ENCODE measurements around the gene ADRA2C.

The ADRA2C gene

DNA sequence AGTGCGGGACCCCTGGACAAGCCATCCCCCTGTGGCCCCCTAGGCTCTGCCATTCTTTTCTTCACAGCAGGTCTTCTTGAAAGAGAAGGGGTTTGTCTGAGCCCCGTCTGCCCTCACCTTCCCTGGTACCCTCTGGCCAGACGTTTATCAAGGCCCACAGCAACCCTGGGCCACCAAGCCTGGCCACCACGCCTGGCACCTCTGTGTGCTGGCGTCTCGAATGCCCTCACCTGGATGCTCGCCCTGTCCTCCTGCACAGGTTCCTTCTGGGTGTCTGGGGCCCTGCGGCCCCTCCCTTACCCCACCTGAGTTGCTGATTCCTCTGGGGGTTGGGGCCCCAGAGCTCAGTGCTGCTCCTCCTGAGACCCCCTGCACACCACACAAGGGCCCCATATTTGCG lies 25.1 kb downstream of the ADRA2C start:
- in situ Hi-C loops (cut with HindIII; ENCODE audit: low sequenced_read_pairs): no loop called here

GRCh38 chr4:3791910-3792542 lies 25.8 kb downstream of the ADRA2C start:
- in situ Hi-C loops (cut with HindIII; ENCODE audit: low sequenced_read_pairs): no loop called here

DNA sequence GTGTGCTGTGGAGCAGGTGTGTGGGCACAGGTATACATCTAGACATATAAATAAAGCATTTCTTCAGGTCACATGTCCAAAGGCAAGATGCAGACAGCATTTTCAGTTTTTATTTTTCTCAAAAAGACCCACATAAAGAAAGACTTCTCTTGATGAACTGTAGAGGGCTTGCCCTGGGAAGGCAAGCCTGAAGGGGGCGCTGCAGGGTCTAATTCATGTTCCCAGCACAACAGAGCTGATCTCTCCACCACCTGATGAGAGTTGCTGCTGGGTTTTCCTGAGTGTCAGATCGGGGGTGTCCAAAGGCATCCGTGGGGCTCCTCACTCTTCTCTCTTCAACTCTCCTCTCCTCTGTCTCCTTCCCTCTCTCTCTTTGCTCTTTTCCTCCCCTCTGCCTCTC lies 26.6 kb downstream of the ADRA2C start:
- in situ Hi-C loops (cut with HindIII; ENCODE audit: low sequenced_read_pairs): no loop called here

DNA sequence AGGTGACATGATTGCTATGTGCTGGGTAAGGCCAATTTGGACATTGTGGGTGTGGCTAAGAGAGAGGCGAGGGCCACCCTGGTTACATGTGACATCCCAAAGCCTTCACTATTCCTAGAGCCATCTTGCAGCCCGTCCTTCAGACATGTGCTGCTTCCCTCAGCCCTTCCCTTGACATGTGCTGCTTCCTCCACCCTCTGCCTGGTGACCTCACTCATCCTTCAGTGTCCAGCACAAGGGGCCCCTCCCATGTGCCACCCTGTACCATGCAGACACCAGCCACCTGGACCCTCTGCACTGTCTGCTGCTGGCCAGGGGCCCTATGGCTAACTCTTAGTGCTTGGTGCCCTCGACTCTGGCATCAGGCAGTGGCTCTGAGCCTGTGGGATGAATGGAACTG lies 27.4 kb downstream of the ADRA2C start:
- in situ Hi-C loops (cut with HindIII; ENCODE audit: low sequenced_read_pairs): no loop called here

- in situ Hi-C loops (cut with HindIII; ENCODE audit: low sequenced_read_pairs): loop anchor here (5.0 kb wide), 1 partner anchor 60 kb away; no protein-coding TSS in a partner anchor
Measured at GRCh38 chr4:3796960-3797359, 30.8 kb downstream of the ADRA2C start.

DNA sequence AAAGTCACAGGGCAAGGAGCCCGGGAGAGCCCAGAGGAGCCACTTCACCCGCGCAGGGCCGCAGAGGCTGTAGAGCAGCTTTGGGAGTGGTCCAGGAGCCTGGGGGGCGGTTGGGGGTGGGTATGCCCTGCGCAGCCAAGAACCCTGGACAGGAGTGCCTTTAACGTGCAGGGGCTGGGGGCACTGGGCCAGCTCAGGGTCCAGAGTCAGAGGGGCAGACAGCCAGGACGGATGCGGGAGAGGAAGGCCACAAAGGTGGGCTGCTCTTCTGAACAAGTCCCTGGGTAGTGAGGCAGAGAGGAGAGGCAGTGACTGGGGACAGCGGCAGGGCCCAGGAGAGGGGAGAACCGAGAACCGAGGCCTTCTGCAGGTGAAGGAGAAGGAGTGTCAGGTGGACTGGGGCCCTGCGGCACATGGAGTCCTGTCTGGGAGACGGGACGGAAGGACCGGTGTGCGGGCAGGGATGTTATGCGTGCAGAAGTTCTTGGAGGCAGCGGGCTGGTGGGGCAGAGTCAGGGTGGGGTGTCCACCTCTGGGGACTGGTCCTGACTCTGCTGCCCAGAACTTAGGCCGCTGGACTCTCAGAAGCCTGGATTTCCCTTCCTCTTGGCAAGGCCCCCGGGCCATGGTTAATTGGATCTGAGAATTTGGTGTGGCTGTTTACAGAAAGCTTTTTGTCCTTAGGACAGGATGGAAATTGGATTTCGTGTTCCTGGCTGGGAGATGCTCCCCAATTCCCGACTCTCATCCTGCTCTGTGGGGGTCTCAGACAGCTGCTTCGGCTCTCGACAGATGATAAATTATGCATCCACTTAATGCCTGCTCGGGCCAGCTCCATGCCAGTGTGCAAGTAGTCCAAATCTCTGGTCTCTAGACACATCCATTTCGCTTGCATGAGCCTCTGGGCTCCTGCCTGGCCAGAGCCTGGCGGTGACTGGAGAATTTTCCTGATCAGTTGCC lies 31.9 kb downstream of the ADRA2C start:
- in situ Hi-C loops (cut with HindIII; ENCODE audit: low sequenced_read_pairs): loop anchor here (5.0 kb wide), 1 partner anchor 61 kb away; no protein-coding TSS in a partner anchor

GRCh38 chr4:3799496-3799895 lies 33.3 kb downstream of the ADRA2C start:
- in situ Hi-C loops (cut with HindIII; ENCODE audit: low sequenced_read_pairs): loop anchor here (5.0 kb wide), 1 partner anchor 62 kb away; no protein-coding TSS in a partner anchor

DNA sequence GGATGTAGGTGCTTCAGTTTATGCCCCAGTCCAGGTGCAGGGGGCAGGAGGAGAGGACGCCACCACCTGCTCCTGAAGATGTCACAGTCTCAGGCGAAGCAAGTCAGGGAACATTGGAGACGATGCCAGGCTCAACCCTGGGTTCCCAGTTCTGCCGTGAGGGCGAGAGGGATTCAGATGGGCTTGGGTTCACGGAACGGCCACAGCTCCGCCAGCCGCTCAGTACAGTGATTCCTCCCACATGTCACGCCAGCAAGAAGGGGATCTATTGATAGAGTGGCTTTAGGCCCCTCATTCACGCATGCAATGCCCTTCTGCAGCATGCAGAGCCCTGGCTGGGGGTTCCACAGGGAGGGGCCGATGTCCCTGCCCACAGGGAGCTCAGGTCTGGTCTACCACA lies 34.2 kb downstream of the ADRA2C start:
- in situ Hi-C loops (cut with HindIII; ENCODE audit: low sequenced_read_pairs): no loop called here

GRCh38 chr4:3801521-3801920 lies 35.3 kb downstream of the ADRA2C start:
- in situ Hi-C loops (cut with HindIII; ENCODE audit: low sequenced_read_pairs): no loop called here

DNA sequence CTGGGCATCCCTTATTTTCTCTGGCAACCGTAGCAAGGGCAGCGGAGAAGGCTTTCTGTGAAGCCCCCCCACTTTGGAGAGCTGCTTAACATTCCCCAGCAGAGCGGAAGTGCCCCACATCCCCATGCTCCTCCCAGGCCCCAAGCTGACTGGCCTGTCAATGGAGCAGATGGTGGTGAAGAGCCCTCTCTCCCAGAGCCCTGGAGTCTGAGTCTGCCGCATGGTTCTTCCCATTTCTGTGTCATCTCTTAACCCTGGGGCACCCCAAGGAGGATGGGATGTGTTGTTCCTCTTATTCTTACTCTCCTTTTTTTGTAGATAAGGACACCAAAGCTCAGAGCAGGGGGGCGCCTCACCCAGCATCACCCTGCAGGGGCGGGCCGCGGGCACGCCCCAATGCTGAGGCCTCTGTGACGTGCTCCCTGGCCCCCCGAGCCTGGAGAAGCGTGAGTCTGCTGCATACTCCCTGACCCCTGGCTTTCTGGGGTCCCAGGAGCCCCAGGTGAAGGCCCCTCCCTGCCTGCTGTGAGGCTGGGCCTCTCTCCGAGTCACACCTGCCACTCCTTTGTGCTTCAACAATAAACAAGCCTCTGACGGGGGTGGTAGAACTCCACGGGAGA lies 35.9 kb downstream of the ADRA2C start:
- in situ Hi-C loops (cut with HindIII; ENCODE audit: low sequenced_read_pairs): no loop called here

GRCh38 chr4:3802571-3803474 lies 36.6 kb downstream of the ADRA2C start:
- in situ Hi-C loops (cut with HindIII; ENCODE audit: low sequenced_read_pairs): no loop called here

- in situ Hi-C loops (cut with HindIII; ENCODE audit: low sequenced_read_pairs): no loop called here
Measured at GRCh38 chr4:3803475-3803847, 37.3 kb downstream of the ADRA2C start.

DNA sequence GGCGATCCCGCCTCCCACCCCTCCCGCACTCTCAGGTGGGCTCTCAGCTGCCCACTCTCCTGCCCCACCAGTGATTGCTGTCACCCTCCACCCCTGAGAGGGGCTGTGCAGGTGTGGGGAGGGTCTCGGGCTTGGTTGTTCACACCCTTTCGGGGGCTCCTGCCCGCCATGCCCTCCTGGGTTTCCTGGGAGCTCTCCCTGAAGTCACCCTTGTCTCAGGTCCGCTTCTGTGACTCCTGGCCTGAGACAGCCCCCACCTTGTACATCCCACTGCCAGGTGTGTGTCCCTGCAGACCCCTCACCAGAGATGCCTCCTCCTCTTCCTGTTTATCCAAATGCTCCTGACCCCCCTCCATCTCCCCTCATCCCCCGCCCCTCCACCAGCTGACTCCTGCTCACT lies 37.8 kb downstream of the ADRA2C start:
- in situ Hi-C loops (cut with HindIII; ENCODE audit: low sequenced_read_pairs): no loop called here

GRCh38 chr4:3805026-3805425 lies 38.8 kb downstream of the ADRA2C start:
- in situ Hi-C loops (cut with HindIII; ENCODE audit: low sequenced_read_pairs): no loop called here

DNA sequence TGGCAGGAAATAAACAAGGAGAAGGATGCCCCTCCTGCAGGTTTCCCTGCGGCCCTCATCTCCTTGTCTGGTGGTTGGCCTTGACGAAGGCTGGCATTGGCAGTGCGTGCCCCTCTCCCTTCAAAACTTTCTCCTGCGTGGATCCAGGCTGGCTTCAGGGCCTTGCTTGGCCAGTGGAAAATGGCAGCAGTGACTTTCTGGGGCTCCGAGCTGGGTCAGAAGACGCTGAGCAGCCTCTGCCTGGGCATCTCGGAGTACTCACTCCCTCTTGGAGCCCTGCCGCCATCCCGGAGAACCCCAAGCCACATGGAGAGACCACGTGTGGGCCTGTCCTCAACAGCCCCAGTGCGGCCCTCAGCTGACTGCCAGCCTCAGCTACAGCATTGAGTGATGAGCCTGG lies 39.5 kb downstream of the ADRA2C start:
- in situ Hi-C loops (cut with HindIII; ENCODE audit: low sequenced_read_pairs): no loop called here

GRCh38 chr4:3807311-3807710 lies 41.1 kb downstream of the ADRA2C start:
- in situ Hi-C loops (cut with HindIII; ENCODE audit: low sequenced_read_pairs): no loop called here

DNA sequence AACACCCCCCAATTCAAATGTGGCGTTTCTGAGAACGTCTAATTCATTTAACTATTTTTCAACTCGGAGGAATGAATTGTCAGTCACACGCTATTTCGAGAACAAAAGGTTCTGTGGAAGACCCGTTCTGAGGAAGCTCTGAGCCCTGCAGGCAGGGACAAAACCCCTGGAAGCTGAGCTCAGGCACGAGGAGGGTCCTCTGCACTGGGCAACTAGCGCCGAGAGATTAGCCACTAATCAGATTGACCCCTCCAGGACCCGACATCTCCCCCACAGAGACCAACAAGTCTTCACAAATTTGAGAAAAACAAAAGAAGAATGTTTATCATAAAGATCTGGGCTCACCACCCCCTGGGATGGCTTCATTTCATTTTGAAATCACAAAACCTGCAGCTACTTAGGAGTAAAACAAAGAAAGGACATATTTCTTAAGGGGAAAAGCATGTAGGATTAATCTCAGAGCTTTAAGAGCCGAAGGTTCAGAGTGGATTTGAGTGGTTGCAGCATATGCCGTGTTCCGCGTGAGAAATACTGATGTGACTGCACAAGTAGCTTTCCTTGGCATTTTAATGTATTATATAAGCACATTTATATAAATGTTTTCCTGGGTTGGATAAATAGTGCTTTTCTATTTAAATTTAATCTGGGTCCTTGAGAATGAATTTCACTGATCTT lies 41.8 kb downstream of the ADRA2C start:
- in situ Hi-C loops (cut with HindIII; ENCODE audit: low sequenced_read_pairs): no loop called here

DNA sequence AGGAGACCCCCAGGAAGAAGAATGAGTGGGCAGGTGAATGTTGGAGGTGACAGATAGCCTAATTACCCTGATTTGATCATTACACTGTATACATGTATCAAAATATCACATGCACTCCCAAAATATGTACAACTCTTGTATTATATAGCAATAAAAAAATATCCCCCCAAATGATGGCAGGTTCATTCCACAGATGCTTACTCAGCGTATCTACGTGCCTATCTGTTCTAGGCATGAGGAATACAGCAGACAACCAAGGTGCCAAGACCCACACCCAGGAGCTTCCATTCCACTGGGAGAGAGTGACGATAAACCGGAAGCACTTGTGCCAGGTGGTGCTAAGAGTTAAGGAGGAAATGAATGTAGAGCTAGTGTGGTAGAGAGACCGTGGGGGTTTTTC lies 42.4 kb downstream of the ADRA2C start:
- in situ Hi-C loops (cut with HindIII; ENCODE audit: low sequenced_read_pairs): no loop called here

DNA sequence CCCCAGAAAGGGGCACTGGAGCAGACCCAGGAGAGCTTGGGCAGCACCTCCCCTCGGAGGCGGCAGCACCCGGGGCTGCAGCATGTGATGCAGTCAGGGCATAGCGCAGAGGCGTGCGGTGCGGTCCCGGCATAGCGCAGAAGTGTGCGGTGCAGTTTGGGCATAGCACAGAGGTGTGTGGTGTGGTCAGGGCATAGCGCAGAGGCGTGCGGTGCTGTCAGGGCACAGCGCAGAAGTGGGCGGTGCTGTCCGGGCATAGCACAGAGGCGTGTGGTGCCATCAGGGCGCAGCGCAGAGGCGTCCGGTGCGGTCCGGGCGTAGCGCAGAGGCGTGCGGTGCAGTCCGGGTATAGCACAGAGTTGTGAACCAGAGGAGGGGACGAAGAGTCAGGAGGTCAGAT lies 42.8 kb downstream of the ADRA2C start:
- in situ Hi-C loops (cut with HindIII; ENCODE audit: low sequenced_read_pairs): no loop called here

DNA sequence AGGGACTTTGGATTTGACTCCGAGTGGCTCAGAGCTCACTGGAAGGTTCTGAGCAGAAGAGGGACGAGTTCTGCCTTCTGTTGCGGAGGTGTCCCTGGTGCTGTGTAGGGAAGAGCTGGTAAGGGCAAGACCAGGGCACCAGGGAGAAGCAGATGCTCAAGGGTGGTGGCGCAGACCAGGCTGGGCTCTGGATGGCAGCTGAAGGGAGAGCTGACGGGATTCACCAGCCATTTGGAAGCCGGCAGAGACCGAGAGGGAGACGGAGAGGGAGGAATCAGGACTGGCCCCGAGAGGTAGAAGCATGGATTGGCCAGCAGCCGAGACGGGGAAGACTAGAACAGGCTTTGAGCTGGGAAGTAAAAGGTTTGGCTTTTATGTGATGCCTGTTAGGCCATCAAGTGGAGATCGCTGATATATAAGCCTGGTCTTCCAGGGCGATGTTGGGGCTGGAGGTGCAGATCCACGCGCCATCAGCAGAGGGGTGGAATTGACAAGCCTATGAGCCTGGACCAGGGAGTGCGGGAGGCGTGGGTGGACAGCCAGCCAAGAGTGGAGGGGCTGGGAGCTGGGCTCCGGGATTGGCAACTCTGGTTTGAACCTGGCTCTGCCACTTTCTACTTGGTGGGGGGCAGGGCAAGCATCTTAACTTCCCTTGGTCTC lies 43.4 kb downstream of the ADRA2C start:
- in situ Hi-C loops (cut with HindIII; ENCODE audit: low sequenced_read_pairs): no loop called here
